ENCODE measurements around the gene ABHD17A. TPM values are rescaled to one million over a fixed set of nuclear protein-coding genes. Genes with fewer than 3 reads are reported as not detected.

Gene ABHD17A
- total and polyA plus RNA-seq, 2 donors = 41.9 to 99.7 TPM

DNA sequence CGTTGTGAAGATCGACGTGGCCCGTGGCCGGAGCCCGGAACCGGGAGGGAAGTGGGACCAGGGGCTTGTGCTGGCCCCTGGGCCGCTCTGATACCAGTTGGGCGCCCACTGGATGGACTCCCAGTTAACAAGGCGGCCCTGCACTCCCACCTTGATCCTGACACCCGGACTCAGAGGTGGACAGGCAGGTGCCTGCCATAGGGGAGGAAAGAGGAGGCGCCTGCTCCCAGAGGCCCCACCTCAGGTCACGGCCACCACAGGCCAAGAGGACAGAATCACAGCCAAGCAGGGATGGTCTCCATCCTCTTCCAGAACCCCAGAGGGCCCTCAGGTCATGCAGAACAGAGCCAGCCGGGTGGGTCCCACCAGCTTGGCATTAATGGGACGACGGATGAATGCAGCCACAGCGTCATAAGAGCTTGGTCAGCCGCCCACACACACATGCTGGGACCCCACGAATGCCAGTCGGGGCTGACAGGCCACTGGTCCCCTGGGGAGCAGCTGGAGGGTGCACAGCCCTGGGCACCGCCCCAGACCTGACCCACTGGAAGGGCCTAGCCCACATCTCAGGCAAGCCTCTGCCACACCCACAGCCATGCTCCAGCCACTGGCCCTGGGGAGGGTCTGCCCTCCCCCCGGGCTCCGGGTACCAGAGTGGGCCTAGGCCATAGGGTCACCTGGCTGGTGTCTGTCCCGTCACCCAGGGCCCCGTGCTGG lies 12.3 kb downstream of the ABHD17A start:
- H3K27ac ChIP-seq (ENCODE audit: low read depth) = no peak overlapping the region
- no peak overlapping the region for H3K4me3 ChIP-seq (ENCODE audit: low read depth, low read length)
- H3K36me3 ChIP-seq (ENCODE audit: insufficient read depth) = no peaks in the 10 kb centered on the region
- WGBS = 84% methylated on average over 25 of the region's 25 CpGs
- no peaks in the 10 kb centered on the region for H3K4me1 ChIP-seq (ENCODE audit: insufficient read depth)
- DNase-seq (ENCODE audit: extremely low spot score) = no peak

GRCh38 chr19:1871630-1872029 lies 13.7 kb downstream of the ABHD17A start:
- WGBS = 90% methylated on average over 13 of the region's 13 CpGs

GRCh38 chr19:1871140-1871597 lies 14.1 kb downstream of the ABHD17A start:
- Histone ChIP-seq H3K4me1 (ENCODE audit: insufficient read depth) (no peaks in the 10 kb centered on the region), H3K36me3 (ENCODE audit: insufficient read depth) (no peaks in the 10 kb centered on the region), H3K27ac (ENCODE audit: low read depth) (no peak overlapping the region), H3K4me3 (ENCODE audit: low read depth, low read length) (no peak overlapping the region)
- DNase-seq (ENCODE audit: extremely low spot score) = no peak
- 77% methylated on average over 15 of the region's 15 CpGs for WGBS

More at GRCh38 chr19:1871630-1872029, 13.7 kb downstream of the ABHD17A start:
- Histone ChIP-seq H3K27ac (ENCODE audit: low read depth) (no peak overlapping the region), H3K36me3 (ENCODE audit: insufficient read depth) (no peaks in the 10 kb centered on the region), H3K4me1 (ENCODE audit: insufficient read depth) (no peaks in the 10 kb centered on the region), H3K4me3 (ENCODE audit: low read depth, low read length) (no peak overlapping the region)
- no peak for DNase-seq (ENCODE audit: extremely low spot score)

DNA sequence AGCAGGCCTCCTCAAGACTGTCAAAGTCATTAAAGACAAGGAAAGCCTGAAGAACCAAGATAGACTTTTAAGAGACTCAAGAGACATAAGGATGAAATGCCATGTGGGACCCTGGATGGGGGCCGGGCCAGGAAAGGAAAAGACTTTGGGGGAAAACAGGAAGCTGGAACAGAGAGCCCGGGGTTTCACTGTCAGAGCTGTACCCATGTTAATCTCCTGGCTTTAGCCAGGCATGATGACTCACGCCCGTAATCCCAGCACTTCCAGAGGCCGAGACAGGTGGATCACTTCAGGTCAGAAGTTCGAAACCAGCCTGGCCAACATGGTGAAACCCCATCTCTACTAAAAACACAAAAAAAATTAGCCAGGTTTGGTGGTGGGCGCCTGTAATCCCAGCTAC lies 16.3 kb downstream of the ABHD17A start:
- Histone ChIP-seq H3K4me1 (ENCODE audit: insufficient read depth) (no peaks in the 10 kb centered on the region), H3K27ac (ENCODE audit: low read depth) (no peak overlapping the region), H3K4me3 (ENCODE audit: low read depth, low read length) (no peak overlapping the region), H3K36me3 (ENCODE audit: insufficient read depth) (no peaks in the 10 kb centered on the region)
- DNase-seq (ENCODE audit: extremely low spot score) = no peak
- 80% methylated on average over 7 of the region's 7 CpGs for WGBS

GRCh38 chr19:1867349-1867724 lies 18.0 kb downstream of the ABHD17A start:
- 87% methylated on average over 9 of the region's 9 CpGs for WGBS
- Histone ChIP-seq H3K36me3 (ENCODE audit: insufficient read depth) (no peaks in the 10 kb centered on the region), H3K4me1 (ENCODE audit: insufficient read depth) (no peaks in the 10 kb centered on the region), H3K4me3 (ENCODE audit: low read depth, low read length) (no peak overlapping the region), H3K27ac (ENCODE audit: low read depth) (no peak overlapping the region)
- no peak for DNase-seq (ENCODE audit: extremely low spot score)

- H3K27ac ChIP-seq (ENCODE audit: low read depth) = no peak overlapping the region
- no peak for DNase-seq (ENCODE audit: extremely low spot score)
- 90% methylated on average over 8 of the region's 8 CpGs for WGBS
- no peaks in the 10 kb centered on the region for H3K36me3 ChIP-seq (ENCODE audit: insufficient read depth)
- no peaks in the 10 kb centered on the region for H3K4me1 ChIP-seq (ENCODE audit: insufficient read depth)
- H3K4me3 ChIP-seq (ENCODE audit: low read depth, low read length) = no peak overlapping the region
These were observed 18.5 kb downstream of the ABHD17A start for GRCh38 chr19:1866693-1867348.

GRCh38 chr19:1865172-1866010 lies 19.9 kb downstream of the ABHD17A start:
- Histone ChIP-seq H3K4me1 (ENCODE audit: insufficient read depth) (no peaks in the 10 kb centered on the region), H3K36me3 (ENCODE audit: insufficient read depth) (no peaks in the 10 kb centered on the region), H3K27ac (ENCODE audit: low read depth) (peak overlapping the region; percentile 33), H3K4me3 (ENCODE audit: low read depth, low read length) (no peak overlapping the region)
- WGBS = 86% methylated on average over 17 of the region's 17 CpGs
- DNase-seq (ENCODE audit: extremely low spot score) = no peak

DNA sequence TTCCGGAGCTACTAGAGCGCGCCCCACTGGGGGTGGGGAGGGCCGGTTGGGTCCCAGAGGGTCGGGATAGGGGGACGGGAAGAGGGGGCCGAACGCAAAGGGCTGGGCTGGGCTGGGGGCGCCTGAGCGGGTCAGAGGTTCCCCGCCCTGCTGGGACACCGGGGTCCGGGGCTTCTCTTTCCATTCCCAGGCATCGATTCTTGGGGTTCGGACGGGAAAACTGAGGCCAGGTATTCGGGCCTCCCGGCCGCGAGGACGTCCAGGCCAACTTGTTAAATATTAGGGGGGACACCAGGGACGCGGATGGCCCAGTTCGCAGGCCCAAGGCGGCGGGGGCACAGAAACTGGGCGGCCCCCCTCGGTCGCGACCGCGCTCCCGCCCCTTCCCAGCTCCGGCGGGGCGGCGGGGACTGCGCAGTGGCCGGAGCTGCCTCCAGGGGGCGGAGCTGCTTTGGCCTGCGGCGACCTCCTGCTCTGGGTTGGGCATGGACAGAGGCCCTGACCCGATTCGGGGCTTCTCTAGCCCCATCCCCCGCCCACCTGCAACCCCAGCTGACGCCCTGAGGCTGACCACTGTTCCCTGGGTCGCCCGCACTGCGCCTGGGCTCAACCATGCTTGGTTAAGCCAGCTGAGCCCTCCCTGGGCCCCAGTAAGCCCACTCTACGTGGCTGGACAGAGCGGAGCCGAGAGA lies 20.7 kb downstream of the ABHD17A start:
- no peaks in the 10 kb centered on the region for H3K36me3 ChIP-seq (ENCODE audit: insufficient read depth)
- H3K4me3 ChIP-seq (ENCODE audit: low read depth, low read length) = peak overlapping the region; percentile 88
- peak overlapping the region; percentile 53 for H3K27ac ChIP-seq (ENCODE audit: low read depth)
- no peak for DNase-seq (ENCODE audit: extremely low spot score)
- WGBS = 6% methylated on average over 52 of the region's 52 CpGs
- no peaks in the 10 kb centered on the region for H3K4me1 ChIP-seq (ENCODE audit: insufficient read depth)

GRCh38 chr19:1863638-1864479 lies 21.4 kb downstream of the ABHD17A start:
- WGBS = under 1% methylated on average over 109 of the region's 115 CpGs
- Histone ChIP-seq H3K4me3 (ENCODE audit: low read depth, low read length) (peak overlapping the region; percentile 88), H3K4me1 (ENCODE audit: insufficient read depth) (no peaks in the 10 kb centered on the region), H3K36me3 (ENCODE audit: insufficient read depth) (no peaks in the 10 kb centered on the region), H3K27ac (ENCODE audit: low read depth) (peak overlapping the region; percentile 53)
- DNase-seq (ENCODE audit: extremely low spot score) = no peak

DNA sequence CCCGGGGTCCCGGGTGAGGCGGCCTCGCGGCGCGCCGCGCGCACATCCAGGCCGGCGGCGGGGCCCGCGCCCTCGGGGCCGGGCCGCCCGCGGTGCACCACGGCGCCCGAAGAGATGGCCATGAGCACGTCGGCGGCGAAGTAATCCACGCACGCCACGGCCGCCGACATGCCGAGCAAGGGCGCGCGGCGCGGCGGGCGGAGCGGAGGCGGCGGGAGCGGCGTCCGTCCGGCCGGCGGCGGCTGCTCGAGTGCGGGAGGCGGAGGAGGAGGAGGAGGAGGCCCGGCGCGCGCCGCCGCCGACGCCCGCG lies 22.0 kb downstream of the ABHD17A start, which contains the start of gene KLF16:
KLF16 (minus strand) TSS at position 252 of the 310 bp plus-strand sequence; CDS start at position 170, 82 bp downstream.
- WGBS = under 1% methylated on average over 59 of the region's 63 CpGs
- no peaks in the 10 kb centered on the region for H3K36me3 ChIP-seq (ENCODE audit: insufficient read depth)
- H3K27ac ChIP-seq (ENCODE audit: low read depth) = peak within 1 kb of the TSS; percentile 65
- H3K4me3 ChIP-seq (ENCODE audit: low read depth, low read length) = peak within 1 kb of the TSS; percentile 88
- DNase-seq (ENCODE audit: extremely low spot score) = no peak
- no peaks in the 10 kb centered on the region for H3K4me1 ChIP-seq (ENCODE audit: insufficient read depth)

DNA sequence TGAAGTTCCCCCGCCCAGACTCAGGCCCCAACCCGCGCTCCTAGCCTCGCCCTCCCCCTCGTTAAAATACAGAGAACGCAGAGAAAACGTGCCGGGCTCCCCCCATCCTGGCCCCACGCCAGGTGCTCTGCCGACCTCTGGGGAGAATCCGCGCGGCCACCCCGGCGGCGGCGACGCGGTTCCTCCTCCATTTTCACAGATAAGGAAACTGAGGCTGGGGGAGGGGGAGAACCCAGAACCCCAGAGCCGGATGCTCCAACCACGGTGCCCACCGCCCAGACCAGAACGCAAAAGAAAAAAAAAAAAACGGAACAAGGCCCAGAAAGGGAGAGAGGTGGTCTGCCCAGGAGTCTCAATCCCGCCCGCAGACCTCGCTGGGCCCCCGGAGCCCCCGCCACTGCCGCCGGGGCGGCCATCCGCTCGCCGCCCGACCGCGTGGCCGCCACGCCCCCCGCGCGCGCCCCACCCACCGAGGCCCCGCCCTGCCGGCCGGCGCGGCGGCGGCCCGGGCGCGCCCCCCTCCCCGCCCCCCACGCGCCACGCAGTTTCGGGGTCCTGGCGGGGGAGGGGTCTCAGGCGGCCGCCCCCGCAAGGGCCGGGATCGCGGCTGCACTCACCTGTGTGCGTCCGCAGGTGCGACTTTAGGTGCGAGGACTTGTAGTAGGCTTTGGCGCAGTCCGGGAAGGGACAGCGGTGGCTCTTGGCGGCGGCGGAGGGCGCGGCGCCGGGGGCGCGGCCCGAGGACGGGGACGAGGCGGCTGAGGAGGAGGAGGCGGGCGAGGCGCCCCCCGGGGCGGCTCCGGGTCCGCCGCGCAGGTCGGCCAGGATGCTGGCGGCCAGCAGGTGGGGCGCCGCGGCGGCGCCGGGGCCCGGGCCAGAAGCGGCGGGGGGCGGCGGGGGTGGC lies 22.6 kb downstream of the ABHD17A start:
- no peak for DNase-seq (ENCODE audit: extremely low spot score)
- under 1% methylated on average over 109 of the region's 109 CpGs for WGBS
- no peaks in the 10 kb centered on the region for H3K4me1 ChIP-seq (ENCODE audit: insufficient read depth)

DNA sequence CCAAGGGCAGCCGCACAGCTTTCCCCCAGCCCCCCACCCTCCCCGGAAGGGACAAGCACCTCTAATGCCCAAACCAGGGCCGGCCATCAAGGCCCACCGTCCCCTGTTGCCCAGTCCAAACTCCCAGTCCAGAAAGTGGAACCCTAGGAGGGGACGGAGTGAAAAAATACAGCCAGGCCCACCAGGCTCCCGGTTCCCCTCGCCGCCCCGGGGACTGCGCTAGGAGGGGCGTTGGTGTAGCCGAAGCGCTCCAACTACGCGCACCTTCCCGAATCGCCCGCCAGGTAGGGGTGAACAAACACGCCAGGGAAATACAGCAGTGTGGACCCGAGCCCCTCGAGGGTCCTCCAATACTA lies 23.2 kb downstream of the ABHD17A start:
- 5% methylated on average over 21 of the region's 21 CpGs for WGBS
- no peaks in the 10 kb centered on the region for H3K36me3 ChIP-seq (ENCODE audit: insufficient read depth)
- DNase-seq (ENCODE audit: extremely low spot score) = no peak
- H3K4me3 ChIP-seq (ENCODE audit: low read depth, low read length) = peak overlapping the region; percentile 88
- H3K4me1 ChIP-seq (ENCODE audit: insufficient read depth) = no peaks in the 10 kb centered on the region
- H3K27ac ChIP-seq (ENCODE audit: low read depth) = no peak overlapping the region

More for the DNA sequence above, 22.6 kb downstream of the ABHD17A start:
- H3K4me3 ChIP-seq (ENCODE audit: low read depth, low read length) = peak overlapping the region; percentile 88
- H3K27ac ChIP-seq (ENCODE audit: low read depth) = peak overlapping the region; percentile 32
- no peaks in the 10 kb centered on the region for H3K36me3 ChIP-seq (ENCODE audit: insufficient read depth)
